ENCODE data around the gene JAKMIP3.

Gene JAKMIP3

GRCh38 chr10:132110111-132110521, 44.4 kb downstream of the JAKMIP3 start:
- no peak for DNase-seq (ENCODE audit: low read depth in 2 of 2, low spot score in 1 of 2)

- DNase-seq (ENCODE audit: low read depth in 2 of 2, low spot score in 1 of 2) = no peak
Observed at GRCh38 chr10:132110713-132111112, 45.0 kb downstream of the JAKMIP3 start.

- DNase-seq (ENCODE audit: low read depth in 2 of 2, low spot score in 1 of 2) = no peak
Observed at GRCh38 chr10:132111121-132111731, 45.5 kb downstream of the JAKMIP3 start.

DNA sequence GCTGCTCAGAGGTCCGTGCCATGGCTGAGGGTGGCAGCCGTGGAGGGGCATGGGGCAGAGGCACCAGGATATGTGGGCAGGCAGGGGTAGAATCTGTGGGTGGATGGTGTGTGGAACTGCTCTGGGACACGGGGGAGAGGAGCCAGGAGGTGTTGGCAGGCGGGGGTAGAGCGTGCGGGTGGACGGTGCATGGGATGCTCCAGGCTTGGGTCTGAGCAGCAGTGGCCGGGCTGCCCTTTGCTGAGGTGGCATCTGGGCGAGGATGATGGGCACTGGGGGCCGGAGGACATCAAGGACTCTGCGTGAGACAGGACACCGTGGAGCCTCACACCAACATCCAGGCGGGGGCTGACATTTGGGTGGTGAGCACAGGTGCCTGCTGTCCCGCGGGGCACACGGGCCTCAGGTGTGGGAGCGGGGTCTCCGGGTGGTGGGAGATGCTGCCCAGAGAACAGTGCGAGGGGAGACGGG, 46.2 kb downstream of the JAKMIP3 start:
- DNase-seq (ENCODE audit: low read depth in 2 of 2, low spot score in 1 of 2) = no peak

DNA sequence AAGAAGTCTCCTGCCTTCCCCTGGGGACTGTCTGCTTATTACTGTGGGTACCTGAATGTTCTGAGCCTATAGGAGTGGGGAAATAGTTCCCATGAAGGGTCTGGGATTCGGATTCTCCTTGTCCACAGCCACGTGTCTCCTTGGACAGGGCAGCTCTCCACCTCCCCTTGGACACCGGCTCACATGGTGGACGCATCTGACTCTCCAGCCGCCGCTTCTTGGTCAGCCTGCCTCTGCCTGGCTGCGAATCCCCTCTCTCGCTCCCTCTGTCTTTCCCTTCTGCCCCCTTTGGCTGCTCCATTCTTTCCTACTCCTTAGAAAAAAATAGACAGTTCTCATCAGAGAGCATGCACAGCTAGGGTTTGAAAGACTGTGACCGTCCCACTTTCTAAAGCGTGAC, 46.9 kb downstream of the JAKMIP3 start:
- DNase-seq (ENCODE audit: low read depth in 2 of 2, low spot score in 1 of 2) = no peak

- no peak for DNase-seq (ENCODE audit: low read depth in 2 of 2, low spot score in 1 of 2)
Observed at GRCh38 chr10:132113206-132113605, 47.5 kb downstream of the JAKMIP3 start.

DNA sequence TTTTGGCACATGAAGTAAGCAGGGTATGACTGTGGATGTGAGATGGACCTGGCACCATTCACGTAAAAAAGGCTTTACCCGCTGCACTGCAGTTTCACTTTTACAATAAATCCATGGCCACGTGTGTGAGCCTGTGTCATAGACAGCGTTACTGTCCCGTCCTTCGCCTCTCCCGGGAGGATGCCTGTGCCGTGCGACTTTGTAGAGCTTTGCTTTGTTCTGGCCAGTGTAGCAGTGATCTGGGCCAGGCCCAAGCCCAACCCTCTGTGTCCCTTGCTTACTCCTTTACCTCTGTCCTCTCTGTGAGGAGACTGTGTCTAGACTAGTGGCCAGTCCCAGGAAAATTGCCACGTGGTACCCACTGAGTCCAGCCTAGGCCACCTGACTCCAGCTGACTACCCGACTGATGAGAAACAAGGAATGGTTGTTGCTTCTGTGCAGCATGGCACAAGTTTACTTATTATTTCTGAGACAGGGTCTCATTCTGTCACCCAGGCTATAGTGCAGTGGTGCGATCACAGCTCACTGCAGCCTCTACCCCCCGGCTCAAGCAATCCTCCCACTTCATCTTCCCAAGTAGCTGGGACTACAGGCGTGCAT, 48.1 kb downstream of the JAKMIP3 start:
- no peak for DNase-seq (ENCODE audit: low read depth in 2 of 2, low spot score in 1 of 2)

DNA sequence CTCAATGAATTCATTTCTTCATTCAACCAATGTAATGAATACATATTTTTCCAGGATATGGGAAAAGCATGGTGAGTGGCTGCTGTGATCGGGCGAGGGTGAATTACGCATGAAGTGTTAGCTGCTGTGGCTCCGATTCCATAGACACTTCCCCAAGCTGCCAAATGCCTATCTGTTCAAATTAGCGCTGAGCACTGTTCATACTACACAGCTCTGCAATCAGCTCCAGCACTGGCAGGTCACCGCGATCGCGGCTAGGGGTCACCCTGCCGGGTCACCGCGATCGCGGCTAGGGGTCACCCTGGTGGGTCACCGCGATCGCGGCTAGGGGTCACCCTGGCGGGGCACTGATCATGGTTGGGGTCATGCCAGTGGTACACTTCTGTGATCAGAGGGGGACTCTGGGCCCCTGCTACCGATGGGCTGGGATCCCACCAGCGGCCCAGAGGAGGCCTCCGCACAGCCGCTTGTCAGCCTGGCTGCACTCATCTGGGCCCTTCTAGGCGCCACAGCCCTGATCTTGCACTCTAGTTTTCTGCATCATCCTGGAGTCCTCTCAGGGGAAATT, 49.3 kb downstream of the JAKMIP3 start:
- DNase-seq (ENCODE audit: low read depth in 2 of 2, low spot score in 1 of 2) = no peak
